Measurements from ENCODE around the gene SLX4IP. TPM values are rescaled to one million over a fixed set of nuclear protein-coding genes. Genes with fewer than 3 reads are reported as not detected.
A peak's percentile ranks its signal among the peaks of the same experiment; 100 is the strongest.

The SLX4IP gene
- total and polyA plus RNA-seq, 2 donors (not counting 1 experiment from before 2014, with no cell fraction given) = 1.9 to 8.1 TPM

DNA sequence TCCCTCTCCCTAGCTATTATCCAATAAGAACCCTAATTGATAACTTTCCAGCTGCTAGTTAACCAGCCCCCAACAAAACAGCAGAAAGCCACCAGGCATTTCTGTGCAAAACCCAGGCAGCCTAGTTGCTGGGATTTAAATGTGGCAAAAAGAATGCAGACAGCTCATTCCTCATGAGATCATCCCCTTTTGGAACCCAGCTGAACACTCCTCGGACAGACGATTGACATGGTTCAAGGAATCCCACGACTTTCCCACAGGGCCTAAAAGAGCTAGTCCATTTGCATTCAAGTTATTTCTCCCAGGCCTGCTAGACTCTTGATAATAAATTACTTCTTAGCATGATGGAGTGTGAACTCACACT, 214.7 kb downstream of the SLX4IP start:
- peaks cover 23% of the 10 kb centered on the region for H3K4me1 ChIP-seq (ENCODE audit: control insufficient read depth, extremely low read depth, insufficient read depth, low read length)

GRCh38 chr20:10651227-10651990, 216.3 kb downstream of the SLX4IP start:
- no peaks in the 10 kb centered on the region for H3K27me3 ChIP-seq (ENCODE audit: control insufficient read depth, insufficient read depth, low read length)
- TF ChIP-seq EZH2 (IDR thresholded peaks at IDR 0.05; ENCODE audit: low read length, missing control alignments) (no peak), CTCF (conservative IDR thresholded peaks at IDR 0.05 in 1 of 2, IDR thresholded peaks at IDR 0.05 in 1 of 2; ENCODE audit: low read depth in 1 of 2, low read length in 2 of 2) (no peak)
- H4K20me1 ChIP-seq (ENCODE audit: control insufficient read depth, extremely low read depth, insufficient read depth, low read length) = no peaks in the 10 kb centered on the region
- H3K27ac ChIP-seq (ENCODE audit: insufficient read depth, low read length) = no peak overlapping the region
- no peak overlapping the region for H3K9ac ChIP-seq (ENCODE audit: insufficient read depth, low read length)
- no peak overlapping the region for H3K4me2 ChIP-seq (ENCODE audit: extremely low read depth, insufficient read depth, low read length)
- no peaks in the 10 kb centered on the region for H3K9me3 ChIP-seq (ENCODE audit: control insufficient read depth, insufficient read depth, low read depth, low read length)
- H3K36me3 ChIP-seq (ENCODE audit: control insufficient read depth, insufficient read depth, low read length) = peaks cover 8% of the 10 kb centered on the region
- DNase-seq (ENCODE audit: low read depth in 2 of 2) = peak; percentile 55 to 77
- H3K79me2 ChIP-seq (ENCODE audit: control insufficient read depth, insufficient read depth, low read length) = no peaks in the 10 kb centered on the region
- no peak overlapping the region for H2AFZ ChIP-seq (ENCODE audit: low read length)
- no peak overlapping the region for H3K4me3 ChIP-seq (replicated peaks in 1 of 4; ENCODE audit: control extremely low read depth in 1 of 4, insufficient read depth in 1 of 4, low read depth in 3 of 4, low read length in 4 of 4)
- H3K4me1 ChIP-seq (ENCODE audit: control insufficient read depth, extremely low read depth, insufficient read depth, low read length) = peaks cover 23% of the 10 kb centered on the region

More for the DNA sequence above, 214.7 kb downstream of the SLX4IP start:
- peaks cover 14% of the 10 kb centered on the region for H3K36me3 ChIP-seq (ENCODE audit: control insufficient read depth, insufficient read depth, low read length)
- H4K20me1 ChIP-seq (ENCODE audit: control insufficient read depth, extremely low read depth, insufficient read depth, low read length) = no peaks in the 10 kb centered on the region
- no peak overlapping the region for H2AFZ ChIP-seq (ENCODE audit: low read length)
- TF ChIP-seq CTCF (conservative IDR thresholded peaks at IDR 0.05 in 1 of 2, IDR thresholded peaks at IDR 0.05 in 1 of 2; ENCODE audit: low read depth in 1 of 2, low read length in 2 of 2) = no peak
- no peak for TF ChIP-seq EZH2 (IDR thresholded peaks at IDR 0.05; ENCODE audit: low read length, missing control alignments)
- H3K9ac ChIP-seq (ENCODE audit: insufficient read depth, low read length) = no peak overlapping the region
- no peak overlapping the region for H3K4me2 ChIP-seq (ENCODE audit: extremely low read depth, insufficient read depth, low read length)
- H3K4me3 ChIP-seq (replicated peaks in 1 of 4; ENCODE audit: control extremely low read depth in 1 of 4, insufficient read depth in 1 of 4, low read depth in 3 of 4, low read length in 4 of 4) = no peak overlapping the region
- no peaks in the 10 kb centered on the region for H3K9me3 ChIP-seq (ENCODE audit: control insufficient read depth, insufficient read depth, low read depth, low read length)
- H3K27me3 ChIP-seq (ENCODE audit: control insufficient read depth, insufficient read depth, low read length) = no peaks in the 10 kb centered on the region
- no peaks in the 10 kb centered on the region for H3K79me2 ChIP-seq (ENCODE audit: control insufficient read depth, insufficient read depth, low read length)
- DNase-seq (ENCODE audit: low read depth in 2 of 2) = peak in 1 of 2 donors; percentile 74
- no peak overlapping the region for H3K27ac ChIP-seq (ENCODE audit: insufficient read depth, low read length)

- H3K4me2 ChIP-seq (ENCODE audit: extremely low read depth, insufficient read depth, low read length) = no peak overlapping the region
- no peaks in the 10 kb centered on the region for H3K9me3 ChIP-seq (ENCODE audit: control insufficient read depth, insufficient read depth, low read depth, low read length)
- H3K9ac ChIP-seq (ENCODE audit: insufficient read depth, low read length) = no peak overlapping the region
- no peak overlapping the region for H3K4me3 ChIP-seq (replicated peaks in 1 of 4; ENCODE audit: control extremely low read depth in 1 of 4, insufficient read depth in 1 of 4, low read depth in 3 of 4, low read length in 4 of 4)
- H4K20me1 ChIP-seq (ENCODE audit: control insufficient read depth, extremely low read depth, insufficient read depth, low read length) = no peaks in the 10 kb centered on the region
- H3K27ac ChIP-seq (ENCODE audit: insufficient read depth, low read length) = no peak overlapping the region
- H3K27me3 ChIP-seq (ENCODE audit: control insufficient read depth, insufficient read depth, low read length) = no peaks in the 10 kb centered on the region
- H2AFZ ChIP-seq (ENCODE audit: low read length) = no peak overlapping the region
- peaks cover 6% of the 10 kb centered on the region for H3K36me3 ChIP-seq (ENCODE audit: control insufficient read depth, insufficient read depth, low read length)
- no peaks in the 10 kb centered on the region for H3K79me2 ChIP-seq (ENCODE audit: control insufficient read depth, insufficient read depth, low read length)
- H3K4me1 ChIP-seq (ENCODE audit: control insufficient read depth, extremely low read depth, insufficient read depth, low read length) = peaks cover 23% of the 10 kb centered on the region
- TF ChIP-seq EZH2 (IDR thresholded peaks at IDR 0.05; ENCODE audit: low read length, missing control alignments) (no peak), CTCF (conservative IDR thresholded peaks at IDR 0.05 in 1 of 2, IDR thresholded peaks at IDR 0.05 in 1 of 2; ENCODE audit: low read depth in 1 of 2, low read length in 2 of 2) (no peak)
- no peak for DNase-seq (ENCODE audit: low read depth in 2 of 2)
Measured at GRCh38 chr20:10652185-10652584, 217.1 kb downstream of the SLX4IP start.
